Astrocyte of the hippocampus (primary cell): ENCODE data around the gene CBX2.
"Not testable (repeated sequence)": the region's sequence is repeated elsewhere in the genome, so short reads cannot be mapped to it uniquely, and the experiment has no call there.

Experiments used
- DNase-seq: peaks from one replicate; pipeline ENCODE4 v3.0.0; 2011; ENCODE audit warnings: low read depth, low spot score

CBX2 gene

DNA sequence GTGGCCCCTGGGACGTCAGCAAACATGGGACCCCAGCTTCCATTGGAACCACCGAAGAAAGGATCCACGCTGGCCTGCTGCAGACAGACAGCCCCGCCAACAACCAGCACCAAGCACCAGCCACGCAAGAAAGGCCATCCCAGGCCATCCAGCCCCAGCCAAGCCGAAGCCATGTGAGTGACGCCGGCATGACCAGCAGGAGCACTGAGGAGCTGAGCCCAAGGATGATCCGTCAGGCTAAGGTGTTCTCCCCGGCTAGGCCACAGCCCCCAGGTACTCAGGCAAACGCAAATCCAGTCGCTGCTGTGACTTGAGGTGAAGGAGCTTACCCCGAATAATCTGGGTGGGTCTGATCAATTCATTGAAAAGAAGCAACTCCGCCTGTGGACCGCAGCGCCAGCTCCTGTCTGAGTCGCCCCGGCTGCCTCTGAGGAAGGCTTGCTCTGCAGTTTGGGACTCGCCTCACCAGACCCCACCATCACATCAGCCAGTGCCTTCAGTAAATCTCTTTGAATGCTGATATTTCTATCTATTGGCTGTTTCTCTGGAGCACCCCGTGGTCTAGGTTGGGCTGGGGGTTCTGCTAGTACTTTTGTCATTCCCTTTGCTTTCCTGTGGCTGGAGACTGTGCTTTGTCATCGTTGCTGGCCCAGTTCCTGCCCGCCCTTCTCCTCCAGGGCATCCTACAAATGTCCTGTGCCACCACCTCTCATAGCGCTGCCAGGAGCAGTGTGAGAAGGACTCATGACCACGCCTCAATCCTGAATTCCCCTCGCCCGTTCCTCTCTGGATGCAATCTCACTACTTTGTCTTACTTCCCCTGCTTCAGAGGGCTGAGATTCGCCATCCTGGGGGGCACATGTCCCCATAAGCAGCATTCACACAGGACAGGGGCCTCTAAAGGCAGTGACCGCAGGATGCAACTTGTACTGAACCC is 8.1 kb upstream of the CBX2 start:
- no peak for DNase-seq

DNA sequence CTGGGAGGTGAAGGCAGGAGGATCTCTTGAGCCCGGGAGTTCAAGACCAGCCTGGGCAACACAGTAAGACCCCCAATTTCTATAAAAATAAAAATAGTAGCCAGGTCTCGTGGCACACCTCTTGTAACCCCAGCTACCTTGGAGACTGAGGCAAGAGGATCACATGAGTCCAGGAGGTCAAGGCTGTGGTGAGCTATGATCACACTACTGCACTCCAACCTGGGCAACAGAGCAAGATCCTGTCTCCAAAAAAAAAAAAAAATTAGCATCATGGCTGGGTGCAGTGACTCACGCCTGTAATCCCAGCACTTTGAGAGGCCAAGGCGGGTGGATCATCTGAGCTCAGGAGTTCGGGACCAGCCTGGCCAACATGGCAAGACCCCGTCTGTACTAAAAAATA is 6.7 kb upstream of the CBX2 start:
- DNase-seq: no peak

DNA sequence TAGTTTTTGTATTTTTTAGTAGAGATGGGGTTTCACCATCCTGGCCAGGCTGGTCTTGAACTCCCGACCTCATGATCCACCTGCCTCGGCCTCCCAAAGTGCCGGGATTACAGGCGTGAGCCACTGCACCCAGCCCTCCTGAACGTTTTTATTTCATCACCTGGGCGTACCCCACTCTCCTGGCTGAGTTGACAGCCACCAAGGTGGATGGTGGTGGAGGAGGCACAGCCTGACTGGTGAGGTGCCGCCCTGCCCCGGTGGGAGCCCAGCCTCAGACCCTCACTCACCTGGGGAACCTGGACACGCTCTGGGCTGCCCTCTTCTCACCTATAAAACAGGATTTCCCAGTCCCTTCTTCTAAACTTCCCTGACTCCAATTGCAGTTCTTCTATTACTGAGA is 5.2 kb upstream of the CBX2 start:
- DNase-seq: not testable (repeated sequence)

DNA sequence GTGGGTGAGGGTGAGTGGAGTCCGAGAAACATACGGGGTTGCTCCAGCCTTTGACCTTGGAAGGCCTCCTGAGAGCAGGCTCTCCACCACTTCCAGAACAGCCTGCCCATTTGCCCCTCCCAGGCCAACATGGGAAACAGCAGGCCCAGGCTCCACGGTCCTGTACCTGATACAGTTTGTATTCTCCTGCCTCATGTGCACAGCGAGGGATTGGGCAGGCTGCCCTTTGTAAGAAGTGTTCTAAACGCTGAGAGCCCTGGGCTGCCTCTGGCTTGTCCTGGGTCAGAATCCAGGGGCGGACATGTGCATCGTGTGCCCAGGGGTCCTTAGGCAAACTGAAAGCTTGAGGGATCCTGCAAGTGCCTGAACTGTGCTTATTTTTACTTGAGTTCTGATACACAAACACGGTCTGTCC is 3.4 kb upstream of the CBX2 start:
- no peak for DNase-seq

GRCh38 chr17:79775632-79776031 is 2.3 kb upstream of the CBX2 start:
- DNase-seq: no peak

DNA sequence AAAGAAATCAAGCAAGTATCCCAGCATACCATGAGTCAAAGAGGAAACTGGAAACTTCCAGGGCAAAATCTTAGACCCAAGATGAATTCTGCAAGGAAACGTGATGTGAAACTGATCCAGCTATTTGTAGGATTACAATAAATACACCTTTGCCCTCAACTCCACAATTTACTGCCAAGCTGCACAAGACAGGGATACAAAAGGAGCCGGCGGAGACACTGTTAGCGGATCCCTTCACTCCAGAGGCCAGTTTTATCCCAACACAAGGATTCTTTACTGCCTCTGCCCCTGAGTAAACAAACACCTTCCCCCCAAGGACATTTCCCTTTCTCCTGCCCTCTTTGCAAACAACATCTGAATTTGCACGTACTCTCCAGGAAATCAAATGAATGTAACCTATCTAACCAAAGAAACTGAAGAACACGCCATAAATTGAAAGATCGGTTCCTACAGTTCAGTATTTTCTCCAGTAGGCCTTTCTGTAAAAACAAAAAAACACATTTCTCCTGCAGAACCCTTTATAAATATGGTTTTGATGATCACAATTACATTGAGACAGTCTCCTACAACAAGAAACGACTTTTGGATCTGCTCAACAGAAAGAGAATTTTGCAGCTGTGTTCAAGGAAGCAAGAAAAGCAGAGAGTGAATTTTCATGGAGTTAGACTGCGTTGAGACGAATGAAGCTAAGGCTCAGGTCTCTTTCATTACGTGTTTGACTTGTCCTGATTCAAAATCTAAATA is 1.4 kb upstream of the CBX2 start:
- DNase-seq: peak; percentile 4

- peak; percentile 73 for DNase-seq
Observed at GRCh38 chr17:79777120-79777893, 641 bp upstream of the CBX2 start.

DNA sequence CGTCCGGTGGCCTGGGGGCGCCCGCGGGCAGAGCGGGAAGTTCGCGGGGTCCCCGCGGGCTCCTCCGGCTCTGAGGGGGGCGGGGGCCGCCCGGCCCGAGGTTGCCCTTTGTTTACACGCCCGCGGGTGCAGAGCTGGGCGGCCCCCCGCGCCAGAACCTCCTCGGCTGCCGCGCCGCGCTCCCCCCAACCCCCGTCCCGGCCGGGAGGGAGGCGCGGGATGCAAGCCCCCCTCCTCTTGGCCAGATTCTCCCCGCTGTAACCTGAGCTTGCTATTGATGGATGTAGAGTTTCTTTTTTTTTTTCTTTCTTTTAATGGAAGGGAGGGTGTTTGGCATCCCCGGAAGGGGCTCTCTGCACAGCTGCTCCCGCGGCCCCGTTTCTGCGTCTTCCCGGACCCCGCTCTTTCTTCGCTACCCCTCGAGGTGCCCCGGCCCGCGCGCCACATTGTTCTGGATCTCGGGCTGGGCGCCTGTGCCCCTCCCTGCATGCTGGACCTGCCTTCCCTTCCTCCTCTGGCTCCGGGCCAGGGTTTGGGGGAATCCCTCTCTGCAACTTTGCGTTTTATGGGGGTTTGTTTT is 646 bp downstream of the CBX2 start:
- DNase-seq: peak; percentile 33

DNA sequence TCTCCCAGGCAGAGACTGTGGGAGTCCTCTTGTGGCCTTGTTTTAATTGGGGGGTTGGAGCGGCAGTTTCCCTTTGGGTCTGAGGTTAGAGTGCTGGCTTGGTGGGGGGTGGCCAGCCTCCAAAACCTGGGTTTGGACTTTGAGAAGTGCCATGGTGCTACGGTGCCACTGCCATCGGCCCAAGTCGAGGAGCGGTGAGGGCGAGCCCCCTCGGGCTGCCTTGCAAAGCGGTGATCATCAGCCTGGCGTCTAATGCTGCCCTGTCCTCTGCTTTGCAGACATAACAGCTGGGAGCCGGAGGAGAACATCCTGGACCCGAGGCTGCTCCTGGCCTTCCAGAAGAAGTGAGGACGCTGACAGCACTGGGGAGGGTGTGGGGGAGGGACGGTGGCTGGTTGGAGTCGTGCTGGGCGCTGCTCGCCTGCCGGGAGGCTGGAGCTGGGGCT is 1.2 kb downstream of the CBX2 start:
- peak; percentile 19 for DNase-seq

GRCh38 chr17:79779661-79780365 is 1.9 kb downstream of the CBX2 start:
- DNase-seq: no peak

GRCh38 chr17:79781012-79781650 is 3.2 kb downstream of the CBX2 start:
- DNase-seq: no peak

- no peak for DNase-seq
Observed at GRCh38 chr17:79781736-79782575, 4.0 kb downstream of the CBX2 start.

GRCh38 chr17:79783891-79784290 is 5.9 kb downstream of the CBX2 start:
- DNase-seq: no peak

DNA sequence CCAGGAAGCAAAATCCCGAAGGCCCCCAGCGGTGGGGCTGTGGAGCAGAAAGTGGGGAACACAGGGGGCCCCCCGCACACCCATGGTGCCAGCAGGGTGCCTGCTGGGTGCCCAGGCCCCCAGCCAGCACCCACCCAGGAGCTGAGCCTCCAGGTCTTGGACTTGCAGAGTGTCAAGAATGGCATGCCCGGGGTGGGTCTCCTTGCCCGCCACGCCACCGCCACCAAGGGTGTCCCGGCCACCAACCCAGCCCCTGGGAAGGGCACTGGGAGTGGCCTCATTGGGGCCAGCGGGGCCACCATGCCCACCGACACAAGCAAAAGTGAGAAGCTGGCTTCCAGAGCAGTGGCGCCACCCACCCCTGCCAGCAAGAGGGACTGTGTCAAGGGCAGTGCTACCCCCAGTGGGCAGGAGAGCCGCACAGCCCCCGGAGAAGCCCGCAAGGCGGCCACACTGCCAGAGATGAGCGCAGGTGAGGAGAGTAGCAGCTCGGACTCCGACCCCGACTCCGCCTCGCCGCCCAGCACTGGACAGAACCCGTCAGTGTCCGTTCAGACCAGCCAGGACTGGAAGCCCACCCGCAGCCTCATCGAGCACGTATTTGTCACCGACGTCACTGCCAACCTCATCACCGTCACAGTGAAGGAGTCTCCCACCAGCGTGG is 6.5 kb downstream of the CBX2 start:
- DNase-seq: no peak

GRCh38 chr17:79785017-79785899 is 7.3 kb downstream of the CBX2 start:
- no peak for DNase-seq

- no peak for DNase-seq
Observed at GRCh38 chr17:79785900-79786810, 8.2 kb downstream of the CBX2 start.
